MCF 10A (cell line): Measurements from ENCODE around the gene ABHD16B. TPM values are rescaled to one million over a fixed set of nuclear protein-coding genes. Genes with fewer than 3 reads are reported as not detected.

Experiments used
- BruUV-seq: library from RNA; stranded (reverse); fragments of 400-500 nt; replicated peaks from 2 replicates; lab custom pipeline; 2021; lab: Mats Ljungman, UMichigan
- CTCF ChIA-PET: fragments of 300-600 bp; sonication (Branson Sonifier 250); formaldehyde crosslinking; extraction: SDS; loops from one replicate; lab custom pipeline; 2021; ENCODE audit warnings: antibody characterized with exemption, inconsistent platforms; lab: Yijun Ruan, JAX
- POLR2A ChIA-PET: fragments of 300-600, 350-650 bp; sonication (Branson Sonifier 250); formaldehyde crosslinking; extraction: SDS; loops from one replicate; lab custom pipeline; 2020; ENCODE audit warnings: antibody characterized with exemption, inconsistent platforms; lab: Yijun Ruan, JAX
- DNase-seq: peaks from one replicate; pipeline ENCODE4 v3.0.0-alpha.2; 2018; ENCODE audit not compliant: unreplicated experiment
- H3K27ac Mint-ChIP-seq: one replicate; pipeline ENCODE4 v1.8.0; 2022; ENCODE audit warnings: mild to moderate bottlenecking, low read depth, mixed read lengths; ENCODE audit not compliant: unreplicated experiment
- H3K27me3 Mint-ChIP-seq: one replicate; pipeline ENCODE4 v1.8.0; 2022; ENCODE audit warnings: mixed read lengths; ENCODE audit not compliant: insufficient read depth, unreplicated experiment
- H3K36me3 Mint-ChIP-seq: one replicate; pipeline ENCODE4 v1.8.0; 2022; ENCODE audit warnings: mild to moderate bottlenecking, moderate library complexity, mixed read lengths; ENCODE audit not compliant: insufficient read depth, unreplicated experiment
- H3K4me1 Mint-ChIP-seq: one replicate; pipeline ENCODE4 v1.8.0; 2022; ENCODE audit warnings: mixed read lengths; ENCODE audit not compliant: insufficient read depth, unreplicated experiment
- H3K4me3 Mint-ChIP-seq: one replicate; pipeline ENCODE4 v1.8.0; 2022; ENCODE audit warnings: mild to moderate bottlenecking, moderate library complexity, mixed read lengths; ENCODE audit not compliant: unreplicated experiment
- H3K9me3 Mint-ChIP-seq: one replicate; pipeline ENCODE4 v1.8.0; 2022; ENCODE audit warnings: mixed read lengths; ENCODE audit not compliant: unreplicated experiment
- CTCF ChIP-seq: fragments of 200-600 bp; IDR thresholded peaks from one replicate; pipeline ENCODE4 v1.8.0; 2022; ENCODE audit warnings: antibody characterized with exemption, mild to moderate bottlenecking; ENCODE audit not compliant: unreplicated experiment
- intact Hi-C: fragments of 100-400 bp; cut with micrococcal nuclease; formaldehyde crosslinking; loops from 2 replicates; pipeline ENCODE4 v1.14.1; 2022
- total RNA-seq: library from RNA; stranded (reverse); gene quantifications from 2 replicates; pipeline ENCODE4 v1.2.3, GENCODE V29; 2022

Gene ABHD16B
- total RNA-seq, 1 experiment from 2014 or later, result not detected

GRCh38 chr20:63896264-63897105, 35.2 kb downstream of the ABHD16B start:
- Mint-ChIP-seq H3K4me3 (peak overlapping the region; percentile 66), H3K36me3 (peaks cover 28% of the 10 kb centered on the region), H3K27me3 (no peaks in the 10 kb centered on the region), H3K9me3 (no peaks in the 10 kb centered on the region), H3K27ac (peak overlapping the region; percentile 88), H3K4me1 (peaks cover 26% of the 10 kb centered on the region)
- ChIA-PET CTCF (interaction anchor here (0.6 to 1.9 kb wide), 7 partner anchors 9 to 142 kb away, joined by 3 to 11 read pairs (median 5); partner anchors contain the start of gene TPD52L2), POLR2A (interaction anchor here (0.7 to 6.8 kb wide), 30 partner anchors 8 to 375 kb away, joined by 3 to 142 read pairs (median 4); partner anchors contain the start of genes ARFRP1, GMEB2, PRPF6 and PTK6)
- BruUV-seq, result no TSS peak
- peak; percentile 29 for DNase-seq
- no peak for TF ChIP-seq CTCF
- intact Hi-C loops, result no loop called here

- ChIA-PET CTCF (interaction anchor here (1.5 kb wide), 2 partner anchors 76 to 140 kb away, joined by 3 read pairs; no protein-coding TSS in a partner anchor), POLR2A (interaction anchor here (6.8 kb wide), 1 partner anchor 32 kb away, joined by 142 read pairs; the partner anchor contains the start of gene TPD52L2)
- peaks cover 17% of the 10 kb centered on the region for H3K36me3 Mint-ChIP-seq
- H3K4me3 Mint-ChIP-seq, result no peak overlapping the region
- no TSS peak for BruUV-seq
- peaks cover 27% of the 10 kb centered on the region for H3K4me1 Mint-ChIP-seq
- no peaks in the 10 kb centered on the region for H3K9me3 Mint-ChIP-seq
- no peaks in the 10 kb centered on the region for H3K27me3 Mint-ChIP-seq
- TF ChIP-seq CTCF, result no peak
- H3K27ac Mint-ChIP-seq, result no peak overlapping the region
- no peak for DNase-seq
- intact Hi-C loops, result no loop called here
These were observed 36.8 kb downstream of the ABHD16B start for GRCh38 chr20:63897978-63898561.

GRCh38 chr20:63898882-63899558, 37.7 kb downstream of the ABHD16B start:
- intact Hi-C loops, result no loop called here
- no peaks in the 10 kb centered on the region for H3K27me3 Mint-ChIP-seq
- peak overlapping the region; percentile 16 for H3K27ac Mint-ChIP-seq
- no peak for DNase-seq
- no peak for TF ChIP-seq CTCF
- H3K4me1 Mint-ChIP-seq, result peaks cover 25% of the 10 kb centered on the region
- H3K36me3 Mint-ChIP-seq, result peaks cover 16% of the 10 kb centered on the region
- POLR2A ChIA-PET, result interaction anchor here (6.8 kb wide), 1 partner anchor 33 kb away, joined by 142 read pairs; the partner anchor contains the start of gene TPD52L2
- no peaks in the 10 kb centered on the region for H3K9me3 Mint-ChIP-seq
- CTCF ChIA-PET, result interaction anchor here (0.6 to 1.5 kb wide), 2 partner anchors 10 to 75 kb away, joined by 3 read pairs; no protein-coding TSS in a partner anchor
- no peak overlapping the region for H3K4me3 Mint-ChIP-seq
- no TSS peak for BruUV-seq
